DMS79 (cell line): ENCODE data around the gene CORIN.
"Not testable (repeated sequence)": the region's sequence is repeated elsewhere in the genome, so short reads cannot be mapped to it uniquely, and the experiment has no call there.

Source experiments
- DNase-seq: peaks from one replicate; lab custom pipeline; 2025; lab: John Stamatoyannopoulos, UW

CORIN gene

DNA sequence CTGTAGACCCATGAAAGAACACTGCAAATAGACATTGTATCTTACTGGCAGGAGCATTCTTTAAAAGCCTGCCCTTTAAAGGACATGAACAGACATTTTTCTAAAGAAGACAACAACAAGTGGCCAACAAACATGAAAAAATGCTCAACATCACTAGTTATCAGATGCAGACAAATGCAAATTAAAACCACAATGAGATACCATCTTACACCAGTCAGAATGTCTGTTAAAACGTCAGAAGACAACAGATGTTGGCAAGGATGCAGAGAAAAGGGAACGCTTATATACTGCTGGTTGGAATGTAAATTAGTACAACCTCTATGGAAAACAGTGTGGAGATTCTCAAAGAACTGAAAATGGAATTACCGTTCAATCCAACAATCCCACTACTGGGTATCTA, 275.6 kb downstream of the CORIN start:
- no peak for DNase-seq

- DNase-seq = no peak
Observed at GRCh38 chr4:47561331-47561730, 276.5 kb downstream of the CORIN start.

DNA sequence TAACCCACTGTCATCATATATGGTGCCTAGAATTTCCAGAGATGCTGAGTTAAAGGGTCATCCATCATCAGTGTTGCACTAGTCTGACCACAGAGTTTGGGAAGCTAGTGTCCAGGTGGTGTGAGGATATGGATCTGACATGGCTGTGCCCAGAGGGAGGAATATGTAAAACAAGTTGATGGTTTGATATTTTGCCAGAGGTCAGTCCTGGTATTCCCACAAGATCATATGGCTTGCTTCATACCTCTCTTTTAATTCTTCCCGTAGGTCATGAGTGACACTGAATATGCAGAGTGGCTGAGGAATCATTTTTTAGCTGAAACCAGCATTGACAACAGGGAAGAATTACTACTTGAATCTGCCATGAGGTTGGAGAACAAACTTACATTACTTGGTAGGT, 277.2 kb downstream of the CORIN start:
- DNase-seq = no peak

- DNase-seq = no peak
Observed at GRCh38 chr4:47557255-47557654, 280.6 kb downstream of the CORIN start.

DNA sequence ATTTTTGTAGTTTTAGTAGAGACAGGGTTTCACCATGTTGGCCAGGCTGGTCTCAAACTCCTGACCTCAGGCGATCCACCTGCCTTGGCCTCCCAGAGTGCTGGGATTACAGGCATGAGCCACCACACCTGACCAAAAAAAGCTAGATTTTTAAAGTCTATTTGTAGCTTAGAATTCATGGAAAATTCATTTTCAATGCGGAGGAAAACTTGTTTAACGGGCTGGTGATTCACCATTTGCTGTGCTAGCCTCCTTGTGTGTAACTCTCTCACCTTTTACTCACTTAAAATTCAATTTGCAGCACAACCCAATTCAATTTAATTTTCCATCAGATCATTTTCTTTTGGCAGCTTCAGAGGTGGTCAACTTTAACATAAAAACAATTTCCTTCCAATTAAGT, 281.9 kb downstream of the CORIN start:
- DNase-seq = not testable (repeated sequence)

DNA sequence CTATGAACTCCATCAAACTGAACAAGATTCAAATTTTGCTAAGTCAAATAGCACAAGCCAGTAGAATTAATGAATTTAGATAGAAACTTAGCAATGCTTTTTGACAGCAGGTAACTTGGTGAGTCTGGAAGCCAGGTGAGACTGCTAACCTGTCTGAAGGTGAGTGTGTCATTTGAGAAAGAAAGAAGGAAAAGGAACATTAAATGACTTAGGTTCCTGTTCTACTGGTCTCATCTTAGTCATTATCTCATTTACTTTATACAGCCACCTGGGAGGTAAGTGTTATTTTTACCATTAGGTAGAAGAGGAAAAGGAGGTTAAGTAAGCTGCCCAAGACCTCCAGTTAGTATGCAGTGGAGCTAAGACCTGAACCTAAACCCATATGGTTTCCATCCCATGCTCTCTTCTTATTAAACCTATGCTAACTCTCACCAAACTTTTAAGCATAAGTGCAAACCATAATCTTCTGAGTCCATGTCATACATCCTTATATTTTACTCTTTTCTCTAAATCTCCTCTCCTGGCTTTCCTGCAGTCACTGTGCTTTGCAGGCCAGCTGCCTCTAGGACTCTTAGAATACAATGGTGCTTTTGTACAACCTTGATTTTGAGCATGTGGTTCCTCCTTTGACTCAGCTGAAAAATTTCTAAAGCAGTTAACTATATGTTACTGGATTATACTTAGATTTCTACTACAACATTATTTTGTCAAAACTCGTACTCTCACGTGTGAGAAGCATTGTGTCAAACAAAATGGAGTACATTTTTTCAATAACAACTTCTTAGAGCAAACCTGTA, 284.3 kb downstream of the CORIN start:
- no peak for DNase-seq

- DNase-seq = no peak
Observed at GRCh38 chr4:47551682-47552081, 286.2 kb downstream of the CORIN start.

GRCh38 chr4:47550899-47551548, 286.8 kb downstream of the CORIN start:
- no peak for DNase-seq

DNA sequence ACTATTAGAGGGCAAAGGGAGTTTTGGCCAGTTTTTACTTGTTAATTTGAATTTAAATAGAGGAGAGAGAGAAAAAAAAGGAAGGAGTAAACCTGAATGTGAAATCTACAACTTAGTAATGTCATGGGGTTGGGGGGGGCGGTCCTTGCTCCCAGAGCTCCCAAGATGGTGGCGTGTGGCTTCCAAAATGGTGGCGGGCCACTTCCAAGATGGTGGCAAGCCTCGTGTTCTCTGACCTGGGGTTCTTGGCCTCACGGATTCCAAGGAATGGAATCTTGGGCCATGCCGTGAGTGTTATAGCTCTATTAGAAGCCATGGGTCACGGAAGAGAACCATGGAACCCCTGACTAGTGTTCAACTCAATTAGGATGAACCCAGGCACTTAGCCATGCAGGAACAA, 287.5 kb downstream of the CORIN start:
- not testable (repeated sequence) for DNase-seq
